ENCODE data around the gene EFNA2.

The EFNA2 gene

GRCh38 chr19:1260749-1261537 is 24.7 kb upstream of the EFNA2 start:
- DNase-seq, result peak; percentile 82 to 95

GRCh38 chr19:1261538-1261797 is 24.2 kb upstream of the EFNA2 start:
- DNase-seq, result no peak

- no peak for DNase-seq
Observed at GRCh38 chr19:1261798-1262622, 23.7 kb upstream of the EFNA2 start.

- no peak for DNase-seq
Observed at GRCh38 chr19:1262623-1263123, 23.0 kb upstream of the EFNA2 start.

GRCh38 chr19:1263188-1263587 is 22.5 kb upstream of the EFNA2 start:
- no peak for DNase-seq

GRCh38 chr19:1264801-1265614 is 20.7 kb upstream of the EFNA2 start:
- DNase-seq, result no peak

GRCh38 chr19:1265615-1266128 is 20.0 kb upstream of the EFNA2 start:
- DNase-seq, result no peak

- peak; percentile 75 to 80 for DNase-seq
Observed at GRCh38 chr19:1266129-1266915, 19.4 kb upstream of the EFNA2 start.

GRCh38 chr19:1266916-1267476 is 18.7 kb upstream of the EFNA2 start:
- DNase-seq, result peak; percentile 34 to 63

- DNase-seq, result no peak
Observed at GRCh38 chr19:1267477-1268225, 18.0 kb upstream of the EFNA2 start.

- DNase-seq, result no peak
Observed at GRCh38 chr19:1268226-1269064, 17.2 kb upstream of the EFNA2 start.

- peak; percentile 90 to 93 for DNase-seq
Observed at GRCh38 chr19:1269065-1269477, 16.6 kb upstream of the EFNA2 start, which contains the start of gene CIRBP. Gene CIRBP (plus strand): TSS chr19:1269332. CDS start chr19:1270934, 1,602 bp downstream.

- peak; percentile 76 to 84 for DNase-seq
Observed at GRCh38 chr19:1269478-1270212, 16.0 kb upstream of the EFNA2 start.

GRCh38 chr19:1270213-1270853 is 15.3 kb upstream of the EFNA2 start:
- DNase-seq, result no peak

GRCh38 chr19:1270854-1271527 is 14.7 kb upstream of the EFNA2 start:
- no peak for DNase-seq

- no peak for DNase-seq
Observed at GRCh38 chr19:1271528-1272422, 13.9 kb upstream of the EFNA2 start.
